A549 (cell line): ENCODE measurements around the gene GAREM1.

Source experiments
- BHLHE40 ChIP-seq: IDR thresholded peaks from 2 replicates; pipeline ENCODE4 v1.6.1; 2012; ENCODE audit warnings: low read depth, low read length, inconsistent platforms
- CEBPB ChIP-seq, 2 experiments: fragments of >200 bp in 1 of 2; sonication (Bioruptor Twin) in 1 of 2; formaldehyde crosslinking in 1 of 2; IDR thresholded peaks; 2 replicates each; pipeline ENCODE4 v1.6.1; 2012 to 2016
- CTCF ChIP-seq: fragments of >200 bp; sonication (Bioruptor Twin); formaldehyde crosslinking; IDR thresholded peaks from 3 replicates; pipeline ENCODE4 v1.5.1; 2016
- ELK1 ChIP-seq: fragments of 150-350 bp; IDR thresholded peaks from 2 replicates; pipeline ENCODE4 v1.6.1; 2014; ENCODE audit warnings: low read depth, mild to moderate bottlenecking, low read length
- EP300 ChIP-seq, 2 experiments: fragments of >200 bp; sonication (Bioruptor Twin); formaldehyde crosslinking; IDR thresholded peaks; 2 replicates in 1 of 2; 3 replicates in 1 of 2; pipeline ENCODE4 v1.6.1; 2016 to 2017
- HMGXB4 ChIP-seq: fragments of 250-450 bp; sonication (Bioruptor Pico); IDR thresholded peaks from 2 replicates; pipeline ENCODE4 v1.5.0; 2021; ENCODE audit warnings: mild to moderate bottlenecking, moderate library complexity, borderline replicate concordance
- HOXA7 ChIP-seq: fragments of 250-450 bp; sonication (Bioruptor Pico); IDR thresholded peaks from 2 replicates; pipeline ENCODE4 v1.5.0; 2020; ENCODE audit warnings: mild to moderate bottlenecking, moderate library complexity
- JUN ChIP-seq, 2 experiments: fragments of >200 bp; sonication (Bioruptor Twin); formaldehyde crosslinking; IDR thresholded peaks; 2 replicates in 1 of 2; 3 replicates in 1 of 2; pipeline ENCODE4 v1.6.1; 2016 to 2017
- KDM5A ChIP-seq: fragments of 200-600 bp; sonication (generic); IDR thresholded peaks from 2 replicates; pipeline ENCODE4 v1.6.1; 2016; ENCODE audit warnings: antibody characterized with exemption, mild to moderate bottlenecking
- POLR2A ChIP-seq: IDR thresholded peaks from 2 replicates; pipeline ENCODE4 v1.6.1; 2012; ENCODE audit warnings: mild to moderate bottlenecking, low read length
- RAD21 ChIP-seq, 2 experiments: fragments of >200 bp in 1 of 2; sonication (Bioruptor Twin) in 1 of 2; formaldehyde crosslinking in 1 of 2; IDR thresholded peaks in 1 of 2; conservative IDR thresholded peaks in 1 of 2; 2 replicates in 1 of 2; 3 replicates in 1 of 2; pipeline ENCODE4 v1.6.1; 2012 to 2018; ENCODE audit warnings: inconsistent platforms in 1 of 2
- RFX5 ChIP-seq: fragments of 450-650 bp; IDR thresholded peaks from 2 replicates; pipeline ENCODE4 v1.7.1; 2014; ENCODE audit warnings: antibody characterized with exemption, mild to moderate bottlenecking, moderate library complexity

DNA sequence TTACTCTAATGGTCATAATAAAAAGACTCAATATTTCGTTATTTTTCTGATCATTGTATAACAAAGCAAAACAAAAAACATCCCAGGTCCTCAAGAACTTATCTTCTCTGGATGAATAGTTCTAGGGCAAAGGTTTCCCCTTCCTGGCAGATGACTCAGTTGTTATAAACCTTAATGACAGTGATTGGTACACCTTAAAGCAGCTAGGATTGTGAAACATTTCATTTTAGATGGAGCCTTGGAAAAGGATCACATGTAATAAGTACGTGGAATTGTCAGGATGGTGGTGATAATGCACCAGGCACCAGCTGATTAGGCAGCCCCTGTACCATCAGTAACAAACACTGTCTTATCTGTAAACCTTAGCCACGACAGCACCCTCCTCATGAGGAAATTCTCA, 233.6 kb downstream of the GAREM1 start:
- TF ChIP-seq POLR2A (no peak), CTCF (no peak), ELK1 (no peak), KDM5A (no peak), RFX5 (no peak), EP300 (IDR thresholded peaks at IDR 0.05) (no peak), HMGXB4 (CRISPR knock-in tag) (no peak), BHLHE40 (no peak), HOXA7 (CRISPR knock-in tag) (no peak), CEBPB (IDR thresholded peaks at IDR 0.05) (no peak), JUN (IDR thresholded peaks at IDR 0.05) (no peak), RAD21 (conservative IDR thresholded peaks at IDR 0.05 in 1 of 2, IDR thresholded peaks at IDR 0.05 in 1 of 2) (no peak)
